ENCODE measurements around the gene THEMIS. TPM values are rescaled to one million over a fixed set of nuclear protein-coding genes. Genes with fewer than 3 reads are reported as not detected.

Gene THEMIS
- total and polyA plus RNA-seq, 2 of the 4 experiments (the other 2 are of a cell fraction), result not detected

GRCh38 chr6:127695108-127695507 is 205.8 kb downstream of the THEMIS start:
- BruUV-seq (replicated peaks), result no TSS peak
- Histone ChIP-seq H4K20me1 (ENCODE audit: insufficient read depth, low read length) (no peaks in the 10 kb centered on the region), H3K23ac (ENCODE audit: low read depth, low read length) (no peak overlapping the region), H3K27ac (ENCODE audit: insufficient read depth, low read length) (no peak overlapping the region), H2AK9ac (replicated peaks; ENCODE audit: low read depth, low read length, poor library complexity) (no peak overlapping the region), H3K9me1 (ENCODE audit: insufficient read depth, low read length) (no peaks in the 10 kb centered on the region), H3K9ac (ENCODE audit: low read depth, low read length) (no peak overlapping the region), H4K5ac (ENCODE audit: low read depth, low read length) (no peak overlapping the region), H3K36me3 (ENCODE audit: control insufficient read depth, insufficient read depth, low read length) (no peaks in the 10 kb centered on the region), H3K4me3 (ENCODE audit: insufficient read depth, low read depth, low read length) (no peak overlapping the region), H3K9me3 (ENCODE audit: control insufficient read depth, insufficient read depth, low read length) (no peaks in the 10 kb centered on the region), H2AK5ac (ENCODE audit: low read depth, low read length) (no peak overlapping the region), H4K8ac (ENCODE audit: low read depth in 2 of 2, low read length in 2 of 2) (no peak overlapping the region), H2BK5ac (ENCODE audit: low read depth, low read length, poor library complexity, severe bottlenecking) (no peak overlapping the region), H2BK15ac (ENCODE audit: low read depth, low read length) (no peak overlapping the region), H3K27me3 (ENCODE audit: control insufficient read depth, insufficient read depth, low read length) (no peaks in the 10 kb centered on the region), H2AFZ (replicated peaks; ENCODE audit: low read length, poor library complexity) (no peak overlapping the region), H3K56ac (ENCODE audit: extremely low read depth, insufficient read depth, low read length) (no peak overlapping the region), H2BK120ac (ENCODE audit: low read depth, low read length) (no peak overlapping the region), H3K4ac (ENCODE audit: low read depth, low read length) (no peak overlapping the region), H2BK20ac (ENCODE audit: low read depth, low read length) (no peak overlapping the region), H3K4me2 (ENCODE audit: low read depth, low read length) (no peak overlapping the region), H4K91ac (ENCODE audit: insufficient read depth, low read depth, low read length) (no peak overlapping the region), H3K79me1 (ENCODE audit: low read depth in 1 of 2, low read length in 2 of 2) (no peaks in the 10 kb centered on the region), H3K4me1 (ENCODE audit: control insufficient read depth, insufficient read depth, low read length) (no peaks in the 10 kb centered on the region), H3K18ac (ENCODE audit: low read depth, low read length) (no peak overlapping the region), H3K14ac (replicated peaks; ENCODE audit: low read depth, low read length) (no peak overlapping the region)
- intact Hi-C loops (cut with micrococcal nuclease) (no loop called here), in situ Hi-C loops (cut with MboI; ENCODE audit: low sequenced_read_pairs) (no loop called here), dilution Hi-C loops (cut with HindIII; ENCODE audit: low sequenced_read_pairs, unreplicated experiment) (no loop called here)
- ATAC-seq (ENCODE audit: low read depth), result no peak
- CTCF ChIA-PET, result no interaction called here
- POLR2A ChIA-PET (ENCODE audit: unreplicated experiment), result no interaction called here
- DNase-seq, result no peak
- no peak for TF ChIP-seq CTCF (conservative IDR thresholded peaks at IDR 0.05; ENCODE audit: low read depth, low read length)
- no peak for TF ChIP-seq NFE2L2 (IDR thresholded peaks at IDR 0.05; ENCODE audit: low read depth, low read length)
- no peak for TF ChIP-seq RAD21 (IDR thresholded peaks at IDR 0.05; ENCODE audit: low read length)
- no peak for TF ChIP-seq FOS (IDR thresholded peaks at IDR 0.05; ENCODE audit: low read depth, low read length)
- TF ChIP-seq MXI1 (IDR thresholded peaks at IDR 0.05; ENCODE audit: borderline replicate concordance, low read depth, low read length), result no peak
- TF ChIP-seq MAFK (IDR thresholded peaks at IDR 0.05; ENCODE audit: low read depth, low read length), result no peak
- TF ChIP-seq MAZ (IDR thresholded peaks at IDR 0.05; ENCODE audit: borderline replicate concordance, low read depth, low read length), result no peak
- no peak for TF ChIP-seq ELK1 (IDR thresholded peaks at IDR 0.05; ENCODE audit: borderline replicate concordance, low read depth, low read length)
- no peak for TF ChIP-seq POLR2A (IDR thresholded peaks at IDR 0.05; ENCODE audit: low read depth, low read length)
- TF ChIP-seq CHD1 (IDR thresholded peaks at IDR 0.05; ENCODE audit: low read depth, low read length), result no peak
- TF ChIP-seq RCOR1 (IDR thresholded peaks at IDR 0.05; ENCODE audit: insufficient replicate concordance, low read length), result no peak
- no peak for TF ChIP-seq RFX5 (IDR thresholded peaks at IDR 0.05; ENCODE audit: low read depth, low read length)
- no peak for TF ChIP-seq BHLHE40 (IDR thresholded peaks at IDR 0.05; ENCODE audit: low read depth, low read length)
- TF ChIP-seq CEBPB (IDR thresholded peaks at IDR 0.05; ENCODE audit: low read depth, low read length), result no peak
- no peak for TF ChIP-seq SMC3 (IDR thresholded peaks at IDR 0.05; ENCODE audit: low read depth, low read length)
- TF ChIP-seq, protein P1, sequence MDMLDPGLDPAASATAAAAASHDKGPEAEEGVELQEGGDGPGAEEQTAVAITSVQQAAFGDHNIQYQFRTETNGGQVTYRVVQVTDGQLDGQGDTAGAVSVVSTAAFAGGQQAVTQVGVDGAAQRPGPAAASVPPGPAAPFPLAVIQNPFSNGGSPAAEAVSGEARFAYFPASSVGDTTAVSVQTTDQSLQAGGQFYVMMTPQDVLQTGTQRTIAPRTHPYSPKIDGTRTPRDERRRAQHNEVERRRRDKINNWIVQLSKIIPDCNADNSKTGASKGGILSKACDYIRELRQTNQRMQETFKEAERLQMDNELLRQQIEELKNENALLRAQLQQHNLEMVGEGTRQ (IDR thresholded peaks at IDR 0.05; ENCODE audit: low read depth, low read length), result no peak

Data from IMR-90 (cell line).